Left cardiac atrium (tissue), 4 donors: ENCODE results near the gene AGMO. TPM values are rescaled to one million over a fixed set of nuclear protein-coding genes. Genes with fewer than 3 reads are reported as not detected.
"Not testable (repeated sequence)": the region's sequence is repeated elsewhere in the genome, so short reads cannot be mapped to it uniquely, and the experiment has no call there.

Source experiments
- ATAC-seq, 2 donors: fragments of 200-7000 bp; cut with Tn5 transposase; one replicate each; pipeline ENCODE4 v1.9.1; 2020; ENCODE audit warnings: mild to moderate bottlenecking in 2 of 2, moderate library complexity in 2 of 2
- DNase-seq: peaks from one replicate; pipeline ENCODE4 v3.0.0-alpha.2; 2020
- intact Hi-C, 2 donors: fragments of 100-400 bp; cut with DNase I; formaldehyde crosslinking; loops; one replicate each; pipeline versions ENCODE4 v1.14.1 to v1.15.1; 2022 to 2023
- total RNA-seq, 2 donors: library from RNA; stranded (reverse); fragmentation: NEBNext Ultra II Directional; extraction: Animal tissue kit (Norgen Biotek cat#: 25700); gene quantifications; one replicate each; pipeline ENCODE4 v1.2.1, GENCODE V29; 2021
- donor health status: DM: no; HTN: yes; CAD: no.
- donor health status: DM: no; HTN: yes; CAD: no; lungs with severe emphysema.
- donor health status: DM: yes; HTN: yes; CAD: no.
- donor health status: Dilated cardiomyopathy.

AGMO gene
- total RNA-seq, 2 donors from 2014 or later: 0.55 to 0.62 TPM

DNA sequence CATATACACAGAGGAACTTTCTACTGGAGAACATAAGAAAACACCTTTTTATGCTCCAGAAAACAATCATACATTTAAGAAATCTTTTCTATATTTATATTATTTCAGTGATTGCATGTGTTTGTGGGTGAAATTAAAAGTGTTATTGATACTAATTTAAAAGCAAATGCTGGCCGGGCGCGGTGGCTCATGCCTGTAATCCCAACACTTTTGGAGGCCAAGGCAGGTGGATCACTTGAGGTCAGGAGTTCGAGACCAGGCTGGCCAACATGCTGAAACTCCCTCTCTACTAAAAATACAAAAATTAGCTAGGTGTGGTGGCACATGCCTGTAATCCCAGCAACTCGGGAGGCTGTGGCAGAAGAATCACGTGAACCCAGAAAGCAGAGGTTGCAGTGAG, 260.8 kb downstream of the AGMO start:
- not testable (repeated sequence) for ATAC-seq, DNase-seq
- intact Hi-C loops: loop anchor here in 1 of 2 donors (5.0 kb wide), 1 partner anchor 771 kb away; no protein-coding TSS in a partner anchor

DNA sequence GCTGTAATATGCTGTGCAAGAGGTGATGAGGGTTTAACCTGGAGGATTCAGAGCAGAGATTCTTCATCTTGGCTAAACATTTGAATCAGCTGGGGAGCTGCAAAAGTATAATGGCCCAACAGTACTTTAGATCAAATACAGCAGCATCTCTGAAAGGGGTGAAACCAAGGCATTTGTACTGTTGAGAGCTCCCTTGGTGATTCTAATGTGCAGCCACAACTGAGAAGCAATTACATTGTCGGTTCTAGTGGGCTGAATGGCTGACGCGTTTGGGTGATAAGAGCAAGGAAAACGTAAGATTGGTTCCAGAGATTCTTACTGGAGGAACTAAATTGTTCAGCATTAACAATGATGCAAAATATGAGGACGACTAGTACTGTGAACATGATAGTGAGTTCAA, 269.7 kb downstream of the AGMO start:
- intact Hi-C loops: no loop called here
- no peak for DNase-seq

GRCh38 chr7:15291699-15292098, 270.1 kb downstream of the AGMO start:
- no peak for DNase-seq
- intact Hi-C loops: no loop called here
- no peak for ATAC-seq

More for the DNA sequence above, 269.7 kb downstream of the AGMO start:
- no peak for ATAC-seq

DNA sequence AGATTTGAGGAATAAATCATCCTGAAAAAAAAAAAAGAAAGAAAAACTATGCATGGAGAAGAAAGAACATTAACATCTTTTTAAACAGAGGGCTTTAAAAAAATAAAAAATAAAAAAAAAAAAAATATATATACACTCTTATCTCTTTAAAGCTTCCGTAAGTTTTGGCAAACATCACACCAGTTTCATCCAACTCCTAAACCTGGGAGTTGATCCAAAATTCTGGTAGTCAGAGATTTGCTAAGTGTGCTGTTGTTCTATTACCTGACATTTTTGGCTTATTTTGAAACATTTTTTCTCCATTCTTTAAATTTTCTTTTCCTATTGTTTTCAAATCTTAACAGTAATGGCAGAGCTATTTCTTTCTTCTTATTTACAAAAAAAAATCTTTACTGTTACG, 273.1 kb downstream of the AGMO start:
- intact Hi-C loops: no loop called here

DNA sequence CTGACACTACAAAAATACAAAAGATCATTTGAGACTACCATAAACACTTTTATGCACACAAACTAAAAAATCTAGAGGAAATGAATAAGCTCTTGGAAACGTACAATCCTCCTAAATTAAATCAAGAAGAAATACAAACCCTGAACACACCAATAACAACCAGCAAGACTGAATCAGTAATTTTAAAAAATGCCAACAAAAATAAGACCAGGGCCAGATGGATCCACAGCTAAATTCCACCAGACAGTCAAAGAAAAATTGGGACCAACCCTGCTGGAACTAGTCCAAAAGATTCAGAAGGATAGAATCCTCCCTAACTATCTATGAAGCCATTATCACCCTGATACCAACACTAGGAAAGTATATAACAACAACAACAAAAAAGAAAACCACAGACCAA, 277.4 kb downstream of the AGMO start:
- DNase-seq: no peak
- no peak for ATAC-seq
- intact Hi-C loops: no loop called here

More for the DNA sequence above, 273.1 kb downstream of the AGMO start:
- ATAC-seq (no peak), DNase-seq (no peak)

DNA sequence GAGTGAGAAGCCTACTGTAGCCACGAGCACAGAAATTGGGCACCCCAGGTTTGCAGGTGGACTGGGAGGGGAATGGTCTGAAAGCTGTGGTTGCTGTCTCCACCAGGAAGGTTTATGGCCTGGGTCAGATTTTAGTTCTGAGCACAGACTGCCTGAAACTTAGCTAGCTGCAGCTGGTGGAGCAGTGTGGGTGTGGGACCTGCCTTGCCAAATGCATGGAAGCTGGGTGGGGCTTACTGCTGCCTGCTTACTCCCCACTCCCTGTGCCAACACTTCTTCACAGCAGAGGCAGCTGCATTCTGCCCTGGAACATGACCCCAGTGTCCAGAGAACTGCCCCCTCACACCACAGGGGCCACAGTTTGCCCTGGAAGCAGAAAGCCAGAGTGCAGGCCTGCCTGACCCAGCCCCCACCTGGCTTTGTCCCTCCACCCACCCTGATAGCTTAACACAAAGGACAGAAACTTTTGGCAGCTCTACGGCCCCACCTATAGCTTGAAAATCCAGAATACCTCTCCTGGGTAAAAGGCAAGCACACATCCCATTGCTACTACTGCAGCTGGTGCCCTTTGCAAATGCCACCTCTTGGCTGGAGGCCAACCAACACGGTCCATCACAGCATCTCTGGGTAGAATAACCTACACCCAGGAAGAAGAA, 281.6 kb downstream of the AGMO start:
- intact Hi-C loops: no loop called here
- ATAC-seq (peak in 1 of 2 donors; percentile 87), DNase-seq (no peak)

DNA sequence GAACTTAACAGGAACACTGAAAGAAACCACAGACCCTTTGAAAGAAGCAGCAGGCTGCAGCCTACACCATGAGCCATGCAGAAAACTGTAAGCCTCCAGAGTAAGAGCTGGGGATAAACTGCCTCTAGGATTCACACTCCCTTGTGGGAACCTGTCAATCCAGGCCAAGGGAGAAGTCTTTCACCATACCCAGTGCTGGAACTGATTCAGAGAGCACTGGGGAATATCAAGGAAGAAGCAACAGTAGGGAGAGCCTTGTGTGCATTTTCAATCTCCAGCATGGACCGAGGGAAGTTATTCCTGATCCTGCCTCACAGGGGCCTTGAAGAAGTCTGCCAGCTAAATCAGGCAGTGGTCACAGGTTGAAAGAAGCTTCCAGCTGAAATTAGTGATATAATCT, 282.2 kb downstream of the AGMO start:
- intact Hi-C loops: no loop called here
- ATAC-seq: peak in 1 of 2 donors; percentile 89

GRCh38 chr7:15257689-15258088, 304.1 kb downstream of the AGMO start:
- intact Hi-C loops: no loop called here
- ATAC-seq: no peak
- no peak for DNase-seq

More for the DNA sequence above, 282.2 kb downstream of the AGMO start:
- no peak for DNase-seq

DNA sequence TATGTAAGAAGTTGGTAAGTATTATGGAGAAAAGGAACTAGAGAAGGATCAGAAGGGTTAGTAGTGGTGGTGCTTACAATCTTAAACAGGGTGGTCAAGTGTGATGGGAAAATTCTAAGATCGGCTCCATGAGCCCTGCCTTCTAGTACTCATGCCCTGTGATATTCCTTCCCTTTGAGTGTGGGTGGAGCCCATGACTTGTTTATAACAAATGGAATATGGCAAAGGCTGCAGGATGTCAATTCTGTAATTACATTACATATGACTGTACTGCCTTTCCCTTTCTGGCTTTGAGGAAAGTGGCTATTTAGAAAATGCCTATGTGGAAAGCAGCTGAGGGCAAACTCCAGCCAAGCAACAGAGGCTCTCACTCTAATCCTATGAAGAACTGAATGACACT, 309.6 kb downstream of the AGMO start:
- intact Hi-C loops: no loop called here
- DNase-seq (no peak), ATAC-seq (no peak)

DNA sequence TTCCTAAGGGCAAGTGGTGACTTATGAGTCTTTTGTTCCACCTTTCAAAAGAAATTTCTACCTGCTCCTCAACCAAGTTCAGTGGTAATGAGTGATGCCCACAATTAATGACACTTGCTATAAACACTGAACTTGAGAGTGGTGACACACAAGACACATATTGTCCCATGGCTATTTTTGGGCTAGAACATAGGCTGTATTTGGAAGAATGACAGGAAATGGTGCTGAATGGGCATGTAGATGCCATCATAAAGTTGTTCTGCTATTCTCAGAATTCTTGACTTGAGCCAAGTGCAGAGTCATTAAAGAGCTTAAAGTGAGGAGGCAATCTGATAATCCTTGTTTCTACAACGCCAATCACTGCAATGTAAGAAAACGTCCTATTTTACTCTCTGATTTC, 313.3 kb downstream of the AGMO start:
- intact Hi-C loops: no loop called here
- DNase-seq: no peak
- ATAC-seq: no peak

GRCh38 chr7:15245831-15246230, 316.0 kb downstream of the AGMO start:
- no peak for ATAC-seq
- intact Hi-C loops: no loop called here
- no peak for DNase-seq

DNA sequence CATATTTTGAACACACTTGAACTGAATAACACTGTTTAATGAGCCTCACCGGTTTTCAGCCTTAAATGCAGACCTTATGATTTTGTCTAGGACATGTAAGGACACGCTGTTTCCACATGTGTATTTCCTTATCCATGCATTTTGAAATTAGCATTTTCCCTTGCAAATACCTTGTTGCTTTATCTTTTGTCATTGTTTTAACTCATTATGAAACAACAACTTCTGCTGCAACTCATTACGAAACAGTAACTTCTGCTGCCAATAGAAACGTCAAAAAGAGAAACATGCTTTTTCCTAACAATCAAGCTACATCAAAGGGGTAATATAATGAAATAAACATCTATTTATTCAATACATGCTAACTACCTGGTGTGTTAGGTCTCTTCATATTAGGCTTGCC, 322.0 kb downstream of the AGMO start:
- no peak for DNase-seq
- intact Hi-C loops: no loop called here
- no peak for ATAC-seq

GRCh38 chr7:15236952-15237351, 324.9 kb downstream of the AGMO start:
- intact Hi-C loops: no loop called here
- no peak for ATAC-seq
- no peak for DNase-seq

- no peak for DNase-seq
- no peak for ATAC-seq
- intact Hi-C loops: no loop called here
These were observed 327.4 kb downstream of the AGMO start for GRCh38 chr7:15234431-15234830.

- DNase-seq (no peak), ATAC-seq (no peak)
- intact Hi-C loops: no loop called here
These were observed 333.0 kb downstream of the AGMO start for GRCh38 chr7:15228831-15229230.

GRCh38 chr7:15225981-15226380, 335.8 kb downstream of the AGMO start:
- DNase-seq (no peak), ATAC-seq (no peak)
- intact Hi-C loops: no loop called here

- intact Hi-C loops: no loop called here
- no peak for DNase-seq
- no peak for ATAC-seq
These were observed 342.1 kb downstream of the AGMO start for GRCh38 chr7:15219758-15220157.

DNA sequence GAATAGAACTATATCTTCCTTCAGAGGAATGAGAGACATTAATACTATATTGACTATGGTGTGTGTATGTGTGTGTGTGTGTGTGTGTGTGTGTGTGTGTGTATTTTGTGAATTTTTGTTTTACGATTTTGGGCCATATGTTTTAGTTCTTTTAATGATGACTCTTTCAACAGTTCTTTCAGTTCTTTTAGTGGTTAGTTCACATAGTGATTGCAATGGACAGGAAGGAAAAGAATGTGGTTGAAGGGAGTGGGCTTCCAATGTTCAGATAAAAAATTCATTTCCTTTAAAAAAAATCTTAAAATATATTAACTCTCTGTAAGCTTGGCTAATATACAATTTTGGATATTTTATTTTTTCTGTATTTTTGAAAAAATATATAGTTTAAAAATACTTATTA, 343.6 kb downstream of the AGMO start:
- intact Hi-C loops: no loop called here
- ATAC-seq (no peak), DNase-seq (no peak)

GRCh38 chr7:15215616-15216015, 346.2 kb downstream of the AGMO start:
- no peak for ATAC-seq
- intact Hi-C loops: no loop called here
- DNase-seq: no peak

- DNase-seq (no peak), ATAC-seq (no peak)
- intact Hi-C loops: no loop called here
These were observed 346.8 kb downstream of the AGMO start for GRCh38 chr7:15214976-15215375.

DNA sequence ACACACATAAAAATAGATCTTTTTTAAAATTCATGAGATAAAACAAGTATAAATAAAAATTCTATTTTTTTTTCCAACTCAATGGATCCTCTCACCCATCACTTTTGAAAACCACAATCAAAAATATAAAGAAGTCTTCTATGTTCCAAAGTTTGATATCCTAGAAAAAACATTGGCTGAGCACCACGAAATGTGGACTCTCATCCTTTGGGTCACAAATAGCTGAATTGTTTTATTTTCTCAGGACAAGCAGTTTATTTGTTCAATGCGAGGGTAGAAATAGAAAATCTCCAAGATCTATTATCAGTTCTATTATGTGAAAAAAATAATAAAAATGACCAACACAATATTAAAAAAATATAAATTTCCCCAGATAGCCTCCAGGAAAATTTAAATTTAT, 348.7 kb downstream of the AGMO start:
- no peak for DNase-seq
- no peak for ATAC-seq
- intact Hi-C loops: no loop called here

DNA sequence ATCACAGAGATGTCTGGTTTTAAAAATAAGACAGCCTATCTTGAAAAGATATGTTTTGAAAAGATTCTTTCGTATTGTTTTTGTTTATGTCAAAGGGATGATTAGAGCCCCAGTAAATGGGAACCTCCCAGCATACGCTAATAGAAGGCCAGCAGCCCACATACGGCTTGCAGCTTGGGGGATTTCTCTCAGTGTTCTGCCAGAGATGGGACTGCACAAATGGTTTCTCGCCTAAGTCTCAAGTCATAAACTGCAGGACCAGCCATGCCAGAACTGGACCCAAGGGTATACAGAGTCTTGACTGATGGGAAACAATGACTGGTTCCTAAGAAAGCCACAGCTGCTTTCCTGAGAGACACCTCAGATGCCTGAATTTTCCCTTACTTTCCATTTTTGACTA, 352.4 kb downstream of the AGMO start:
- intact Hi-C loops: no loop called here
- ATAC-seq (no peak), DNase-seq (no peak)
